ENCODE results near the gene HECTD1. TPM values are rescaled to one million over a fixed set of nuclear protein-coding genes. Genes with fewer than 3 reads are reported as not detected.

HECTD1 gene
- total RNA-seq, 4 donors from 2014 or later, result 252 to 382 (median 289) TPM

DNA sequence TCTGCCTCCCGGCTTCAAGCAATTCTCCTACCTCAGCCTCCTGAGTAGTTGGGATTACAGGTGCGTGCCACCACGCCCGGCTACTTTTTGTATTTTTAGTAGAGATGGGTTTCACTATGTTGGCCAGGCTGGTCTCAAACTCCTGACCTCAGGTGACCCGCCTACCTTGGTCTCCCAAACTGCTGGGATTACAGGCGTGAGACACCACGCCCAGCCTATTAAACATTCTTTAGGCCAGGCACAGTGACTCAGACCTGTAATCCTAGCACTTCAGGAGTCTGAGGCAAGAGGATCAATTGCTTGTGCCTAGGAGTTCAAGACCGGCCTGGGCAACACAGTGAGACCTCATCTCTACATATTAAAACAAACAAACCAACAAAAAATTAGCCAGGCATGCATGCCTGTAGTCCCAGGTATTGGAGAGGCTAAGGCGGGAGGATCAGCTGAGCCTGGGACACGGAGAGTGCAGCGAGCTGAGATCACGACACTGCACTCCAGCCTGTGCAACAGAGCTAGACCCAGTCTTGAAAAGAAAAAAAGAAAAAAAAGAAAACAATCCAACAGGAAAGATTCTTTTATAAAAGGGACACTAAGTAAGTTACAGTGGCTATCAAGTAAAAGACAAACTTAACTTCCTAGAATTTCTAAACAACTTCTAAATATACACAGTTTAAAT lies 70.2 kb downstream of the HECTD1 start:
- WGBS, 2 donors, result 86 to 91% methylated on average over 12 of the region's 12 CpGs
- no peaks in the 10 kb centered on the region for H3K27me3 ChIP-seq
- TF ChIP-seq, protein P1, sequence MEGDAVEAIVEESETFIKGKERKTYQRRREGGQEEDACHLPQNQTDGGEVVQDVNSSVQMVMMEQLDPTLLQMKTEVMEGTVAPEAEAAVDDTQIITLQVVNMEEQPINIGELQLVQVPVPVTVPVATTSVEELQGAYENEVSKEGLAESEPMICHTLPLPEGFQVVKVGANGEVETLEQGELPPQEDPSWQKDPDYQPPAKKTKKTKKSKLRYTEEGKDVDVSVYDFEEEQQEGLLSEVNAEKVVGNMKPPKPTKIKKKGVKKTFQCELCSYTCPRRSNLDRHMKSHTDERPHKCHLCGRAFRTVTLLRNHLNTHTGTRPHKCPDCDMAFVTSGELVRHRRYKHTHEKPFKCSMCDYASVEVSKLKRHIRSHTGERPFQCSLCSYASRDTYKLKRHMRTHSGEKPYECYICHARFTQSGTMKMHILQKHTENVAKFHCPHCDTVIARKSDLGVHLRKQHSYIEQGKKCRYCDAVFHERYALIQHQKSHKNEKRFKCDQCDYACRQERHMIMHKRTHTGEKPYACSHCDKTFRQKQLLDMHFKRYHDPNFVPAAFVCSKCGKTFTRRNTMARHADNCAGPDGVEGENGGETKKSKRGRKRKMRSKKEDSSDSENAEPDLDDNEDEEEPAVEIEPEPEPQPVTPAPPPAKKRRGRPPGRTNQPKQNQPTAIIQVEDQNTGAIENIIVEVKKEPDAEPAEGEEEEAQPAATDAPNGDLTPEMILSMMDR (IDR thresholded peaks at IDR 0.05), result no peak
- intact Hi-C loops (cut with DNase I), result no loop called here
- DNase-seq, result peak; percentile 48 to 64
- no peaks in the 10 kb centered on the region for H3K9me3 ChIP-seq
- peaks cover 31 to 32% of the 10 kb centered on the region in 2 donors for H3K36me3 ChIP-seq
- peak overlapping the region; percentile 50 to 71 (median 54) for H3K27ac ChIP-seq
- no peak overlapping the region for H3K4me3 ChIP-seq (replicated peaks in 1 of 3)
- peaks cover 14 to 17% of the 10 kb centered on the region in 2 donors for H3K4me1 ChIP-seq

DNA sequence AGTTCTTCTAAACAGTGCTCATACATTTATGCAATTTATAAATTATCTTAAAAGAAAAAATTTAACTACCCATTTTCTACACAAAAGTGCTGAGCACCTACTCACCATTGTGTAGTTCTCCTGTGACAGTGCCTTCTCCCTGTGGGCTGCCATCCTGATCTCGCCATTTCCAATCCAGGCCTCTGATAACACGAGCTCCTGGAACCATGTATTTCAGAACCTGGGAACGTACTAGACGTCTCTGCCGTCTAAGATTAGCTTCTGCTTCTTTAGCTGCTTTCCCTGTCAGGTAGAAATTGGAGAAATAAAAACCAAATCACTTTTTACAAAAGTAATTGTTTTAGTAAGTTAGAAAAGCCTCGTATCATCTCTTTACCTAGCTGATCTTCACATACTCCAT lies 74.5 kb downstream of the HECTD1 start:
- Histone ChIP-seq H3K4me1 (peaks cover 11 to 17% of the 10 kb centered on the region in 2 donors), H3K36me3 (peaks cover 19 to 40% of the 10 kb centered on the region in 2 donors), H3K9me3 (no peaks in the 10 kb centered on the region), H3K27ac (no peak overlapping the region), H3K27me3 (no peaks in the 10 kb centered on the region), H3K4me3 (replicated peaks in 1 of 3) (no peak overlapping the region)
- intact Hi-C loops (cut with DNase I), result no loop called here
- WGBS, 2 donors, result 94 to 96% methylated on average over 6 of the region's 6 CpGs
- no peak for DNase-seq
- TF ChIP-seq, protein P1 (IDR thresholded peaks at IDR 0.05), result no peak

DNA sequence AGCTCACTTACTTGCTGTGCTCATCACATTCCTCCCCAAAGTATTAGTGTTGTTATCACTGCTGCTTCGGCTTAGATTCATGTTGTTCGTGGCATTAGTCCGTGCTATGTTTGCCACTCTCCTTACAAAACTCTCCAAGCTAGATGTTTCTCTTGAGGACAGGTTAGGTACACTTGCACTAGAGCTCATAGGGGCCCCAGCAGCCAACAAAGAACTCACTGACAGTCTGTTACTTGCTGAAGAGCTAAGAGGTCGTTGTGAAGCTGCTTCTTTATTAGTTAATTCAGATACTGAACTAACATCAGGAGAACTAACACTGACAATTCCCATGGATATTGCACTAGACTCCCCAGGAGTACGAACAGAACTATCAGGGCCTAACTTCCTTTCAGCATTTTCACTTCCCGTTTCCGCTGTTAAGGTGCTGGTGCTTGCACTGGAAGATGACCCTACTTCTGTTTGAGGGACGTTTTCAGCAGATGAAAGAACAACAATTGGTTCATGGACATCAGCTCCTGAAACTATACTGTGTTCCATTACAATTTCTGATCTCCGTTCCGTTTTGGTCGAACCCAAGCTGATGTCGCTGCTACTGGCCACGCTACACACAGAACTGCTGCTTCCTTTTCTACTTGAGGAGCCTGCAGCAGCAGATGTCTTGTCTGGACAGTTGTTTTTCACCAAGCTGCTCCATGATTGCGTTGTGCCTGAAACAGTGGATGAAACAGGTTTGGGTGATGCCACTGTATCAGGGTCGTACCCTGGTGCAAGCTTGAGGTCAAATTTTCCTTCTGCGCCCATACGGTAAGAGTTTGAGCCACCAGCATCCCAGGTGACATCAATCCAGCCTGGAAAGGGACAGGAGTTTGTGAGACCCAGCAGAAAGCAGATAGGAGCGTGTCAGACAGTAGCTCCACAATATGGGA lies 78.7 kb downstream of the HECTD1 start:
- H3K36me3 ChIP-seq, result peaks cover 20 to 31% of the 10 kb centered on the region in 2 donors
- H3K27ac ChIP-seq, result peak overlapping the region; percentile 2 to 46 (median 39)
- 83 to 87% methylated on average over 18 of the region's 18 CpGs for WGBS, 2 donors

DNA sequence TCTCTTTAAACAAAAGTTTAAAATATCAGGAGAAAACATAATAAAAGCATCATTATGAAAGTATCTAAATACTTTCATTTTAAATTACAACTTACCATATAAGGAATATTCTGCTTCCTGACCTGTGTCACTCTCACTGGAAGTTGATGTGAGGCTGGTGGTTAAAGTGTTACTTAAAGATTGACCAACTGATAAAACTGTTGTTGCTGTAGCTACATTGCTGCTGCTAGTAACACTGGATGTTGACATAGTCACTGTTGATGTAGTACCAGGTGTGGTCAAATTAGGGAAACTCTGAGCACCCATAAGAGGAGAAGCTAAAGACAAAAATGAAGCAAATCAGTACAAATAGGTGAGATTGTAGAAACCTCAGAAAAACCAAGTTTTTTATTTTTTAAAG lies 79.9 kb downstream of the HECTD1 start:
- H3K27ac ChIP-seq, result peak overlapping the region; percentile 39 to 49 (median 46)
- no peaks in the 10 kb centered on the region for H3K9me3 ChIP-seq
- no peak overlapping the region for H3K4me3 ChIP-seq (replicated peaks in 1 of 3)
- DNase-seq, result no peak
- H3K4me1 ChIP-seq, result peaks cover 3 to 14% of the 10 kb centered on the region in 2 donors
- no peak for TF ChIP-seq POLR2A (IDR thresholded peaks at IDR 0.05)
- TF ChIP-seq, protein P1 (IDR thresholded peaks at IDR 0.05), result no peak
- intact Hi-C loops (cut with DNase I), result no loop called here
- no peaks in the 10 kb centered on the region for H3K27me3 ChIP-seq
- peaks cover 13 to 26% of the 10 kb centered on the region in 2 donors for H3K36me3 ChIP-seq

More for the DNA sequence above, 78.7 kb downstream of the HECTD1 start:
- Histone ChIP-seq H3K27me3 (no peaks in the 10 kb centered on the region), H3K4me1 (peaks cover 3 to 14% of the 10 kb centered on the region in 2 donors), H3K9me3 (no peaks in the 10 kb centered on the region), H3K4me3 (replicated peaks in 1 of 3) (no peak overlapping the region)
- DNase-seq, result no peak
- TF ChIP-seq, protein P1 (IDR thresholded peaks at IDR 0.05), result no peak
- intact Hi-C loops (cut with DNase I), result no loop called here

DNA sequence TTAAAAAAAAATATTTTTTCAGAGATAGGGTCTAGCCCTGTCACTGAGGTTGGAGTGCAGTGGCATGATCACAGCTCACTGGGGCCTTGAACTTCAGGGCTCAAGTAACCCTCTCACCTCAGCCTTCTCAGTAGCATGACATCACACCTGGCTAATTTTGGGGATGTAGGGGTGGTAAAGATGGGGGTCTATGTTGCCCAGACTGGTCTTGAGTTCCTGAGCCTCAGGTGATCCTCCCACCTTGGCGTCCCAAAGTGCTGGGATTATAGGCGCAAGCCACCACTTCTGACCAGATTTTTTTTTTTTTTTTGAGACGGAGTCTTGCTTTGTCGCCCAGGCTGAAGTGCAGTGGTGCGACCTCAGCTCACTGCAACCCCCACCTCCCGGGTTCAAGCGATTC lies 80.9 kb downstream of the HECTD1 start:
- Histone ChIP-seq H3K27ac (no peak overlapping the region), H3K4me3 (replicated peaks in 1 of 3) (no peak overlapping the region), H3K27me3 (no peaks in the 10 kb centered on the region), H3K9me3 (no peaks in the 10 kb centered on the region), H3K36me3 (peaks cover 15 to 31% of the 10 kb centered on the region in 2 donors), H3K4me1 (peaks cover 3 to 14% of the 10 kb centered on the region in 2 donors)
- no peak for DNase-seq
- TF ChIP-seq, protein P1 (IDR thresholded peaks at IDR 0.05), result no peak
- no peak for TF ChIP-seq POLR2A (IDR thresholded peaks at IDR 0.05)
- 93 to 96% methylated on average over 7 of the region's 7 CpGs for WGBS, 2 donors
- intact Hi-C loops (cut with DNase I), result no loop called here

Measured in thyroid gland (tissue), 4 donors.